Heart left ventricle (tissue), 16 donors: ENCODE results near the gene TRDMT1. TPM values are rescaled to one million over a fixed set of nuclear protein-coding genes. Genes with fewer than 3 reads are reported as not detected.

ENCODE experiments used
- ATAC-seq, 4 donors: fragments of 200-7000 bp; cut with Tn5 transposase; one replicate each; pipeline ENCODE4 v1.9.1; 2020 to 2022; ENCODE audit warnings: moderate library complexity in 4 of 4, mild to moderate bottlenecking in 3 of 4, moderate number of reproducible peaks in 1 of 4
- DNase-seq, 5 donors: peaks; one replicate each; pipeline ENCODE4 v3.0.0-alpha.2; 2020
- H3K27ac ChIP-seq, 12 donors: fragments of 200-600 bp; sonication (generic) in 4 of 12; one replicate each; pipeline versions ENCODE4 v1.5.0 to v1.8.0; 2016 to 2022; ENCODE audit warnings: mild to moderate bottlenecking in 2 of 12
- H3K27me3 ChIP-seq, 9 donors: fragments of 200-600 bp; sonication (generic) in 2 of 9; one replicate each; pipeline versions ENCODE4 v1.5.1 to v1.8.0; 2016 to 2022; ENCODE audit warnings: mild to moderate bottlenecking in 3 of 9
- H3K36me3 ChIP-seq, 9 donors: fragments of 200-600 bp; sonication (generic) in 2 of 9; one replicate each; pipeline versions ENCODE4 v1.5.0 to v1.8.0; 2018 to 2022; ENCODE audit warnings: mild to moderate bottlenecking in 2 of 9
- H3K4me1 ChIP-seq, 12 donors: fragments of 200-600 bp; sonication (generic) in 4 of 12; one replicate each; pipeline versions ENCODE4 v1.5.0 to v1.8.0; 2016 to 2022; ENCODE audit warnings: mild to moderate bottlenecking in 3 of 12
- H3K4me3 ChIP-seq, 12 donors: fragments of 200-600 bp; sonication (generic) in 4 of 12; one replicate each; pipeline versions ENCODE4 v1.5.0 to v1.8.0; 2017 to 2022; ENCODE audit warnings: mild to moderate bottlenecking in 9 of 12, moderate library complexity in 4 of 12
- H3K9me3 ChIP-seq, 12 donors: fragments of 200-600 bp; sonication (generic) in 4 of 12; one replicate each; pipeline versions ENCODE4 v1.5.0 to v1.8.0; 2016 to 2022; ENCODE audit warnings: mild to moderate bottlenecking in 1 of 12
- POLR2A ChIP-seq, 2 donors: fragments of 450-650 bp; IDR thresholded peaks; one replicate each; pipeline ENCODE4 v1.6.1; 2017; ENCODE audit warnings: antibody characterized with exemption in 2 of 2, mild to moderate bottlenecking in 2 of 2, moderate library complexity in 2 of 2
- WGBS, 4 donors: extraction: QIAGEN DNeasy Blood & Tissue Kit in 2 of 4; methylation state at CpG; one replicate each; pipeline versions ENCODE4 v1.1.5 to v1.1.7; 2013 to 2018; 5-methylcytosine and 5-hydroxymethylcytosine counted together
- intact Hi-C, 10 donors: fragments of 100-400 bp; cut with DNase I; formaldehyde crosslinking; loops; one replicate each; pipeline versions ENCODE4 v1.11.1 to v1.14.2; 2022
- polyA plus RNA-seq, 2 donors: library from polyadenylated mRNA; stranded (reverse); fragments of 200-250 nt; gene quantifications; one replicate each; pipeline ENCODE4 v1.2.3, GENCODE V29; 2013
- total RNA-seq, 9 donors: library from RNA; depleted of rRNA in 2 of 9; stranded (reverse); fragments of >200 nt in 2 of 9; fragmentation: NEBNext Ultra II Directional in 3 of 9; extraction: Animal tissue kit (Norgen Biotek cat#: 25700) in 3 of 9; gene quantifications; one replicate each; pipeline versions ENCODE4 v1.1.0 to v1.2.4, GENCODE V29; 2016 to 2023
- TF ChIP-seq, protein P1 (sequence below), 12 donors: fragments of 200-600 bp; sonication (generic) in 4 of 12; IDR thresholded peaks; one replicate each; pipeline versions ENCODE4 v1.5.0 to v1.8.0; 2018 to 2022; ENCODE audit warnings: antibody characterized with exemption in 12 of 12, mild to moderate bottlenecking in 5 of 12
- donor health status: ischemic (EF 13 %, LVEDD 7.1; RV severe dilation, severe dysfunction).
- donor health status: healthy with polysubstance abuse.
- donor health status: DM: no; HTN: yes; CAD: no.
- donor health status: DM: no; HTN: no; CAD: no.
- donor health status: ischemic (EF 25% LVEDD 6.9; RV normal size, moderate dysfunction).
- donor health status: ischemic (EF 25% LVEDD 5.7; RV mildly dilated, moderate dysfunction).
- donor health status: healthy.
- donor health status: DM: yes; HTN: yes; CAD: no.
- donor health status: ischemic (EF 35%, LVEDD 5.7; RV mildly dilated, moderate dysfunction).
- donor health status: nonischemic (EF 11% LVEDD 7.7; RV severe dilation, severe dysfunction).
- donor health status: DM: yes; HTN: yes; CAD: no.
- donor health status: PGD.
- donor health status: ischemic (EF 29% LVEDD 5.4; RV normal size, mild dysfunction).
- donor health status: nonischemic (EF 23%, LVEDD 6.1; RV moderate dilation, normal function).

TRDMT1 gene
- total and polyA plus RNA-seq, 11 donors: 1.8 to 6.0 (median 3.5) TPM

DNA sequence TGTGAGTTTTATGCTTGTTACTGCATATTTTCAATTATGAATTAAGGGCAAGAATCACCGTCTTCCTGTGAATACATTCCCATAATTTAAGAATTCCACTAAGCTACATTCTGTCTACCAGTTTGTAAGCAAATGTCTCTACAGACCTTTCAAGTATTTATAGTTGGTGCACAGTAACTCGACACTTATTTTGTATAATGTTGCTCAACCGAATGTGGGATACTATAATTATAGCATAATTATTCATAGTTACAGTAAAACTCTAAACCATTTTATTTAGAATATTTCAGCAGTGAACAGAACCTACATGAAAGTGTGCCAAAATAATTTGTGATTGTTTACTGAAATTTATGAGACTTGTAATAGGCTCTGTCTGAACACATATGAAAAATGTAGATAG lies 54.6 kb downstream of the TRDMT1 start:
- no peaks in the 10 kb centered on the region for H3K27me3 ChIP-seq
- DNase-seq: no peak
- TF ChIP-seq POLR2A (IDR thresholded peaks at IDR 0.05): no peak
- TF ChIP-seq, protein P1, sequence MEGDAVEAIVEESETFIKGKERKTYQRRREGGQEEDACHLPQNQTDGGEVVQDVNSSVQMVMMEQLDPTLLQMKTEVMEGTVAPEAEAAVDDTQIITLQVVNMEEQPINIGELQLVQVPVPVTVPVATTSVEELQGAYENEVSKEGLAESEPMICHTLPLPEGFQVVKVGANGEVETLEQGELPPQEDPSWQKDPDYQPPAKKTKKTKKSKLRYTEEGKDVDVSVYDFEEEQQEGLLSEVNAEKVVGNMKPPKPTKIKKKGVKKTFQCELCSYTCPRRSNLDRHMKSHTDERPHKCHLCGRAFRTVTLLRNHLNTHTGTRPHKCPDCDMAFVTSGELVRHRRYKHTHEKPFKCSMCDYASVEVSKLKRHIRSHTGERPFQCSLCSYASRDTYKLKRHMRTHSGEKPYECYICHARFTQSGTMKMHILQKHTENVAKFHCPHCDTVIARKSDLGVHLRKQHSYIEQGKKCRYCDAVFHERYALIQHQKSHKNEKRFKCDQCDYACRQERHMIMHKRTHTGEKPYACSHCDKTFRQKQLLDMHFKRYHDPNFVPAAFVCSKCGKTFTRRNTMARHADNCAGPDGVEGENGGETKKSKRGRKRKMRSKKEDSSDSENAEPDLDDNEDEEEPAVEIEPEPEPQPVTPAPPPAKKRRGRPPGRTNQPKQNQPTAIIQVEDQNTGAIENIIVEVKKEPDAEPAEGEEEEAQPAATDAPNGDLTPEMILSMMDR (IDR thresholded peaks at IDR 0.05): no peak
- H3K36me3 ChIP-seq: no peaks in the 10 kb centered on the region
- no peaks in the 10 kb centered on the region for H3K9me3 ChIP-seq
- H3K27ac ChIP-seq: no peak overlapping the region
- H3K4me1 ChIP-seq: no peaks in the 10 kb centered on the region
- no peak overlapping the region for H3K4me3 ChIP-seq
- no peak for ATAC-seq
- WGBS, 4 donors: 94 to 97% (median 95%) methylated on average over 3 of the region's 3 CpGs
- intact Hi-C loops: no loop called here

DNA sequence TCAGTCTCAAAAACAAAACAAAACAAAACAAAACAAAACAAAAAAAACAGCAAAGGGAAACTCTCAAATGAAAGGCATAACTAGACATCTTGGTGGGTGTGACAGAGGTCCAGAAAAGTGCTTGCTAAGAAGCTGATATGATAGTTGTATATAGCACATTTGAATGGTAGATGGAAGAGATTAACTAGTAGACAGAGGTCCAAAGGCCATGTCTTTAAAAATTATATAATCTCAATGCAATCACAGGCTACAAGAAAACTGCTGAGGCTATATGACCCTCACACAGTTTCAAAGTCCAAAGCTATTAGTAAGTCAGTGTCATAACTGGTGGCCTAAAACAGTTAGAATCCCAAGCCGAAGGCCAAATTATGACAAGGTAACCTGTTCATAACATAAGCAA lies 56.2 kb downstream of the TRDMT1 start:
- Histone ChIP-seq H3K36me3 (no peaks in the 10 kb centered on the region), H3K27me3 (no peaks in the 10 kb centered on the region), H3K9me3 (no peaks in the 10 kb centered on the region), H3K27ac (no peak overlapping the region), H3K4me3 (no peak overlapping the region), H3K4me1 (no peaks in the 10 kb centered on the region)
- 95 to 100% (median 98%) methylated on average over 1 of the region's 1 CpG for WGBS, 4 donors
- no peak for TF ChIP-seq POLR2A (IDR thresholded peaks at IDR 0.05)
- TF ChIP-seq, protein P1 (IDR thresholded peaks at IDR 0.05): no peak
- intact Hi-C loops: no loop called here
- no peak for DNase-seq
- ATAC-seq: no peak

DNA sequence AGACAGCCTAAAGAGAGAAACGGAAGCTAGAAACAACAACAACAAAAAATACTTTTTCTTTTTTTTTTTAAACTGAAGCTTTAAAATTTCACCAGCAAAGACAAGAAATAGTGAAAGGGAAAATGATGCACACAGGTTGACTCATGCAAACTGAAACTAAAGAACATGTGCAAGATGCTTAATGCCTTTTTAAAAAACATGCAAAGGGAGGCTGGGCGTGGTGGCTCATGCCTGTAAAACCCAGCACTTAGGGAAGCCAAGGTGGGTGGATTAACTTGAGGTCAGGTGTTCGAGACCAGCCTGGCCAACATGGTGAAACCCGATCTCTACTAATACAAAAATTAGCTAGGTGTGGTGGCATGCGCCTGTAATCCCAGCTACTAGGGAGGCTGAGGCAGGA lies 56.7 kb downstream of the TRDMT1 start:
- H3K4me3 ChIP-seq: no peak overlapping the region
- intact Hi-C loops: no loop called here
- H3K4me1 ChIP-seq: no peaks in the 10 kb centered on the region
- H3K9me3 ChIP-seq: no peaks in the 10 kb centered on the region
- H3K36me3 ChIP-seq: no peaks in the 10 kb centered on the region
- H3K27ac ChIP-seq: no peak overlapping the region
- TF ChIP-seq, protein P1 (IDR thresholded peaks at IDR 0.05): no peak
- TF ChIP-seq POLR2A (IDR thresholded peaks at IDR 0.05): no peak
- no peaks in the 10 kb centered on the region for H3K27me3 ChIP-seq
- WGBS, 4 donors: 93 to 96% (median 94%) methylated on average over 5 of the region's 5 CpGs
- no peak for DNase-seq
- ATAC-seq: no peak

DNA sequence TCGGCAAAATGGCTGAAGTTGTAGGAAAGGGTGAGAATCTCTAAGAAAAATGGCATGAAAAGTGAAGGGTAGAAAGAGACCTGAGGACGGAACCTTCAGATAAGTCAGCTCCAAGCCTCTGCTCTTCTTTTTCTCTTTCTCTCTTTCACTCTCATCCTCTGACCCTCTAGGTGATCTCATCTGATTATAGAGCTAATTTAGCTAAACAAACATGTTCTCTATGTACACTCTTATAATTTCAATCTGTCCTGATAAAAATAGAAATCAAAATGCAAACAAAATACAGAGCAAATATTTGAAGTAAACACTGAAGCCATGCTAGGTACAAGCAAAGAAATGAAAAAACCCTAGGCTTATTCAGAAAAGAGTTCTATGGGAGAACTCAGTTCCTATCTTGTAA lies 57.4 kb downstream of the TRDMT1 start:
- Histone ChIP-seq H3K27me3 (no peaks in the 10 kb centered on the region), H3K4me3 (no peak overlapping the region), H3K9me3 (no peaks in the 10 kb centered on the region), H3K27ac (no peak overlapping the region), H3K36me3 (no peaks in the 10 kb centered on the region), H3K4me1 (no peaks in the 10 kb centered on the region)
- intact Hi-C loops: no loop called here
- 97 to 99% (median 99%) methylated on average over 2 of the region's 2 CpGs for WGBS, 4 donors
- ATAC-seq: no peak
- no peak for DNase-seq
- TF ChIP-seq, protein P1 (IDR thresholded peaks at IDR 0.05): no peak
- TF ChIP-seq POLR2A (IDR thresholded peaks at IDR 0.05): no peak
